Vagina (tissue), 2 donors: ENCODE data around the gene ABCA7.

Source experiments
- CTCF ChIP-seq, 3 experiments: fragments of 450-650 bp in 2 of 3; fragments of 200-600 bp in 1 of 3; sonication (generic) in 1 of 3; IDR thresholded peaks; one replicate each; pipeline ENCODE4 v1.5.1; 2017 to 2019; ENCODE audit warnings: antibody characterized with exemption in 3 of 3, mild to moderate bottlenecking in 2 of 3, moderate library complexity in 2 of 3
- POLR2A ChIP-seq, 2 donors: fragments of 450-650 bp; IDR thresholded peaks; one replicate each; pipeline ENCODE4 v1.6.1; 2017; ENCODE audit warnings: antibody characterized with exemption in 2 of 2, mild to moderate bottlenecking in 2 of 2, moderate library complexity in 2 of 2
- POLR2AphosphoS5 ChIP-seq, 2 donors: sonication (generic); formaldehyde crosslinking; IDR thresholded peaks; one replicate each; pipeline ENCODE4 v1.9.0; 2017; ENCODE audit warnings: antibody characterized with exemption in 2 of 2, mild to moderate bottlenecking in 2 of 2, low read depth in 1 of 2; ENCODE audit not compliant: insufficient read depth in 1 of 2

GRCh38 chr19:1069009-1069779 lies 29.3 kb downstream of the ABCA7 start:
- TF ChIP-seq POLR2A (IDR thresholded peaks at IDR 0.05) (no peak), CTCF (IDR thresholded peaks at IDR 0.05) (no peak), POLR2AphosphoS5 (IDR thresholded peaks at IDR 0.05; ENCODE audit: insufficient read depth in 1 of 2, low read depth in 1 of 2) (peak in 1 of 2 donors; percentile 60)
